GM19043 (cell line): ENCODE measurements around the gene CD1C.
"Not testable (repeated sequence)": the region's sequence is repeated elsewhere in the genome, so short reads cannot be mapped to it uniquely, and the experiment has no call there.

Experiments used
- ATAC-seq: cut with Tn5 transposase; IDR thresholded peaks from one replicate; pipeline ENCODE4 v1.9.1; 2021; ENCODE audit warnings: low read depth; ENCODE audit not compliant: unreplicated experiment

CD1C gene

DNA sequence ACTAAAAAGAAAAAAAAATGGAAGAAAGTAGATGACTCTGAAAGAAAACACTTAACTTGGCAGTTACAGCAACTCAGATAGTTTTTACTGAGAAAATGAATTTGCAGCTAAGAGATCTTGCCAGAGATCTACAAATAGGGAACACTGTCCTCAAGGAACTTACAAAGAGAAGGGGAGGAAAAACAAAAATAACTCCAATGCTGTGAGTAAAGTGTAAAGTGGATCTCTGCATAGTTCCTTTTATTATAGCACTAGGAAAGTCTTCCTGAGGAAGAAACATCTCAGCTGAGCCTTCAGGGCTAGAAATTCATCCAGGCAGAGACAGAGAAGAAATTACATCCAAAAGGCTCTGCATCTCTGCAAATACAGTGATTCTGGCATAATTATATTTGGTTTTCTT, 37.8 kb downstream of the CD1C start:
- no peak for ATAC-seq

DNA sequence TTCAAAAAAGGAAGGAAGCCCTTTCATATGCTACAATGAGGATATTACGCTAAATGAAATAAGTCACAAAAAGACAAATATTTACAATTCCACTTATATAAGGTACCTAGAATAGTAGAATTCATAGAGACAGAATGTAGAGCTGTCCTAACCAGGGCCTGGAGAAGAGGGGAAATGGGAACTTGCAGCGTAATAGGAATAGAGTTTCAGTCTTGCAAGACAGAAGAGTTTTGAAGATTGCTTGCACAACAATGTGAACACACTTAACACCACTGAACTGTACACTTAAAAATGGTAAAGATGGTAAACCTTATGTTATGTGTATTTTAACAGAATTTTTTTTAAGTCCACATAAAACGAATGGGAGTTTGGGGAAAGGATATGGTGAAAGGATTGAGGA, 38.7 kb downstream of the CD1C start:
- ATAC-seq: no peak

DNA sequence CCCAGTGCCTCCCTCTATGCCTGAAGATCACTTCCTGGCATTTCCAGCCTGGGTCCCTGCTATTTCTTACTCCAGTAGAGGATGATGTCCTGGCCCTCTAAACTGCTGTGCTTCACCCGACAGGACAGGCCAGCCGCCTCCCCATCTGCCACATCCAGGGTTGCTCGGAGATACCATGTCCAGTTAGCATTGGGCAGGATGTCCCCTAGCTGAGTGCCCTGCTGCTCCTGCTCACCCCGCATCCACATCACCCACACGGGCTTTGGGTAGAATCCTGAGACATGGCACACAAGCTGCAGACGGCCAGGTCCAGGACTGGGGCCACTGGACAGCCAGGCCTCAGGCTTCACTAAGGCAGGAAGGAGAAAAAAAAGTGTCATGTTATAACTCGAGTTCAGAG, 39.6 kb downstream of the CD1C start:
- no peak for ATAC-seq

DNA sequence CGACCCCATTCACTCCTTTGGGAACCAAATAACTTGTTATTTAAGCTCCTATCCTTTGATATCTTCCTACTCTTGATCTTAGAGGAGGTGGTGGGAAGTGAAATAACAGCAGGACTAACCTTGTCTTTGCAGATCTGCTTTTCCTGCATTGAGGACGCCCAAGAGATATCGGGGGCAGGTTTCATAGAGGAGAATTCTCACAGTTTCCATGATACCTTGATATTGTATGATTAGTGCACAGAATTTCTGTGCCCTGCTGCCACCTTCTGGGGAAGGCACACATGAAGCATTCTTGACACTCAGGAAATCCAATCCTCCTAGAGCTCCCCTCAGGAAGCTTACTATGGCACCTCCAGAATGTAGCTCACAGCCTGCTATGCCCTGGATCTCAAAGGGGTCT, 40.0 kb downstream of the CD1C start:
- no peak for ATAC-seq

DNA sequence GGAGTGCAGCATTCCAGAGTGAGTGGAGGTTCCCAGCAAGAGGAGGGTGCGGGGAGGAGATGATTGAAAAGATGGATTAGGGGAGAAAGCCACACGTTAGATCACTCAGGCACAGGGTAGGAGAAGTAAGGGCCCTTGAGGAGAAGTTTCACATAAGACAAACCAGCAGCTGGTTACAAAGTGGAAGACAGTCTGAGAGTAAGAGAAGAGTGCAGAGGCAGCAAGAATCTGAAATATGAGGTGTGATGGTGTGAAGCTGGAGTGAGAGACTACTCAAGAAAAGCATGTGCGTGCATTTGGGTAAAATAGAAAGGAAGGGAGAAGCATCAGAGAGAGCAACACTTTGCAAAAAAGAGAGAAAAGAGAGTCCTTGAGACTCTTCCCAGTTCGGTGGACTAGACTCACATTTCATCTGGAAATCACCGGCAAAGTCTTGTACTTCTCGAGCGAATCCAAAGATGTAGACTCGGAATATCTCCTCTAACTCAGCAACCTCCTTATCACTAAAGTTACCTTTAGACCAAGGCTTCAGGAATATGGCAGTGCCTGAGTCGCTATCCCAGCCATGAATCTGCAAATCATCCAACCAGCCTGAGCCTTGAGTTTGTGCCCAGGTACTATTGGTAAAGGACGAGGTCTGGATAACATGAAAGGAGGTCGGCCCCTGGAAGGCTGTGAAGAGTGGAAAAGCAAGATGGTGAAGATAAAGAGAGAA, 40.8 kb downstream of the CD1C start:
- no peak for ATAC-seq

DNA sequence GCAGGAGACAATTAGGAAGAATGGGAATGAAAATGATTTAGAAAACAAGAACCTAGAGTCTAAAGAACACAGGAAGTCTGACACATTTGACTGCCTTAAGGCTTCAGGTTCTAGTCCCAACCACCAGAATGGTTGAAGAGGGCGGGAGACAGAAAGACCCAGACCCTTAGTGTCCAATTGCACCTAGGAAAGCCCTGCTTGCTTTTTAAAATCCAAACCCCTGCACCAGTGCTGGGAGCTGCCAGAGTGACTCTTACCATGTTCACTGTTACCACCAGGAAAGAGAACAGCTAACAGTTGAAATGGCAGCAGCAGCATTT, 41.3 kb downstream of the CD1C start:
- no peak for ATAC-seq

DNA sequence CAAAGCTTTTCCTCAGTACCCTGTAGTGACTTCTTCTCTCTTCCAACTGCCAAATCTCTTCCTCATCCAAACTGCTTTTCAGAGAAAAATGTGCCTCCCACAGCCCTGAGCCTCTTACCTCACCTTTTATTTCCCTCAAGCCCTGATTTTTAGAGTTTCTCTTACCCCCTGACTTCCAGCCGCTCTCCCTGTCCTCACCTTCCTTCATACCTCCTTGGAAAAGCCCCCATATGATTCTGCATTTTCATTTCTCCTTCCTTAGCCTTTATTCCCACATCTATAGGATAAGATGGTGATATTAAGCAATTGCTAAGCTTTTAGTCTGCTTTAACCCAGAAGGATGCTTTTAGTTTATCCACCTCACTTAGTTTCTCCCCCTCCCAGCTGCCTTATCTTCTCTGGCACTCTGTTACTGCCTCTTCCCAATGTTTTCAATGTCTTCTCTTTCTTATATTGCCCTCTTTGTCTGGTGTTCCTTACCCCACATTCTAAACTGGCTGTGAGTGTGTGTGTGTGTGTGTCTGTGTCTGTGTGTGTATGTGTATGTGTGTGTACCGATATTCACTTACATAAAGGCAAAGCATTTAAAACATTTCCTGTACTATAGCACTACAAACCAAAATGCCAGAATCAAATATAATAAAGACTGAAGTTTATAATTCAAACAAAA, 41.9 kb downstream of the CD1C start, which contains the start of gene CD1B:
Gene CD1B, minus strand, starts transcription at position 51 of the 670 bp plus-strand sequence. CDS start 108 bp downstream, outside the sequence.
- no peak for ATAC-seq

DNA sequence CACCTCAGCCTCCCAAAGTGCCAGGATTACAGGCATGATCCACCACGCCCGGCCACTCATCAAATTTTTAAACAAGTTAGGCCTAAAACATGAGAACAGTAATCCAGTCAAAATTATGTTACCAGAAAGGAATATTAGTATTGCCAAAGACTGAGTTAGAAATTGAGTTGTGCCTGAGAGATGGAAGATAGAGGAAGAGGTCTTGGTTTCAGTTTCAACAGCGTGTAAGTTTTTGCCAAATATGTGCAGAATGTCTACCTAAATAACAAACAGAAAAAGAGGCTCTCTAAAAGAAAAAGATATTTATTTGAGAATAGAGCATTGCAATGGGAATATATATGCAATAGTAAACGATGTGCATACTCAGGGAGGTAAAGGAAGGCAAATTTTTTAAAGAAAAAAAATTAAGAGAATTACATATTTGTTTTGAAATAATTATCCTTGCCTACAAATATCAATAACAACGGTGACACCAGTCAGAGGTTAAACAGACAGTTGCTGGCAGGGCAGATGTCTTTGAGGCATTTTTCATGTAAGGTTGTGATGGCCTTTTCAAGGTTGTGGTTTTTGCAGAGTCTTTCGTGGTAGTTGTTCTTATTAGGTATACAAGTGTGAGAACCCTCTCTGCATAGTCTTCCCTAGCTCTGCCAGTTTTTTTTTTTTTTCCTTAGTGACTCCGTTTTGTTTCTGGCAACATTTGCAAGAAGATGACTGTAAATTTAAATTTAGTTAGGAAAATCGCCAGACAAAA, 43.9 kb downstream of the CD1C start:
- no peak for ATAC-seq

DNA sequence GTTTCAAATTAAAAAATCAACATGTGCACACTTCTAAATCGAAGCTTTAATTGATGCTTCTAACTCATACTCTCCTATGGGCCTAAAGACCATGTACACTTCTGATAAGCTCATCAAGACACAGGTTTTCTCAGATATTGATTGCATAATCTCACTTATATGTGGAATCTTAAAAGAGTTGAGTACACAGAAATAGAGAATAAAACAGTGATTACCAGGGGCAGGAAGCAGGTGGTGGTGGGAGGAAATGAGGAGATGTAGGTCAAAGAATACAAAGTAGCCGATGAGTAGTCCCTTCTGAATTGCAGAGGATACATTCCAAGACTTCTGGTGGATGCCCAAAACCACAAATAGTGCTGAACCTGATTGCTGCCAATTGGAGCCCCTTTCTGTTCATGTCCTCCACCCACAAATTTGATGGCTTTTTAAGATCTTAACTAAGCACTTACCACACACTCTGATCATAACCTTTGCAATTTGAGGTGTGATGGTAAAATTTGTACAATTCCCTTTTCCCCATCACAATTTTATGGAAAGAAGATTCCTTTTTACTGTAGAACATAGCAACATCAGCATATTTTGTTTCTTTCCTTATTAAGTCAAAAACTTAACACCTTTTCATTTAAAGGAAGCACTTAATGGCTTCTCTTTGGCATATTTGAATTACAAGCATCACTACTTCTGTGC, 44.9 kb downstream of the CD1C start:
- ATAC-seq: no peak

DNA sequence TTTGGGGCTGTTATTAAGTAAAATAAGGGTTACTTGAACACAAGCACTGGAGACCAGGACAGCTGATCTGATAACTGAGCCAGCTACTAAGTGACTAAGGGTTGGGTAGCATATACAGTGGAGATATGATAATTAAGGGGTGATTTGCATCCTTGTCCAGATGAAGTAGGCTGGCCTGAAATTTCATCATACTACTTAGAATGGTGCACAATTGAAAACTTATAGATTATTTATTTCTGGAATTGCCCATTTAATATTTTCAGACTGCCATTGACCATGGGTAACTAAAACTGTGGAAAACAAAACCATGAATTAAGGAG, 45.5 kb downstream of the CD1C start:
- ATAC-seq: no peak

DNA sequence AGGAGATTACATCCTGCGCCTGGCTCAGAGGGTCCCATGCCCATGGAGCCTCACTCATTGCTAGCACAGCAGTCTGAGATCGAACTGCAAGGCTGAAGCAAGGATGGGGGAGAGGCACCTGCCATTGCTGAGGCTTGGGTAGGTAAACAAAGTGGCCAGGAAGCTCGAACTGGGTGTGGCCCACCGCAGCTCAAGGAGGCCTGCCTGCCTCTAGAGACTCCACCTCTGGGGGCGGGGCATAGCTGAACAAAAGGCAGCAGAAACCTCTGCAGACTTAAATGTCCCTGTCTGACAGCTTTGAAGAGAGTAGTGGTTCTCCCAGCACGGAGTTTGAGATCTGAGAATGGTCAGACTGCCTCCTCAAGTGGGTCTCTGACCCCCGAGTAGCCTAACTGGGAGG, 46.7 kb downstream of the CD1C start:
- ATAC-seq: not testable (repeated sequence)
